Raji (cell line): Measurements from ENCODE around the gene TIGD7.

Experiments used
- POLR2A ChIP-seq: IDR thresholded peaks from 2 replicates; pipeline ENCODE4 v1.6.1; 2011; ENCODE audit warnings: low read depth, low read length, control low read depth; ENCODE audit not compliant: insufficient read depth

Gene TIGD7

GRCh38 chr16:3256146-3256865, 48.9 kb downstream of the TIGD7 start, which contains the start of gene MEFV:
Gene MEFV (minus strand): TSS chr16:3256633. CDS start chr16:3256587, 46 bp downstream.
- no peak for TF ChIP-seq POLR2A

GRCh38 chr16:3254309-3254708, 50.9 kb downstream of the TIGD7 start:
- TF ChIP-seq POLR2A, result no peak

GRCh38 chr16:3252967-3253366, 52.3 kb downstream of the TIGD7 start:
- TF ChIP-seq POLR2A, result no peak

GRCh38 chr16:3249451-3249850, 55.8 kb downstream of the TIGD7 start:
- no peak for TF ChIP-seq POLR2A

- no peak for TF ChIP-seq POLR2A
These were observed 56.2 kb downstream of the TIGD7 start for GRCh38 chr16:3249020-3249419.
